Naive thymus-derived CD4-positive, alpha-beta T cell (primary cell): ENCODE data around the gene IL19. TPM values are rescaled to one million over a fixed set of nuclear protein-coding genes. Genes with fewer than 3 reads are reported as not detected.
A peak's percentile ranks its signal among the peaks of the same experiment; 100 is the strongest.

ENCODE experiments used
- ATAC-seq: fragments of 150-1000 bp; cut with Tn5 transposase; 2 replicates; pipeline ENCODE4 v1.10.0; 2021; ENCODE audit warnings: mild to moderate bottlenecking, moderate library complexity
- CTCF ChIA-PET: fragments of 350-600 bp; sonication (Branson Sonifier 250); formaldehyde crosslinking; loops from one replicate; lab custom pipeline; 2021; ENCODE audit warnings: antibody characterized with exemption; lab: Charles Lee
- POLR2A ChIA-PET: fragments of 350-600 bp; sonication (Branson Sonifier 250); formaldehyde crosslinking; loops from one replicate; lab custom pipeline; 2021; ENCODE audit warnings: antibody characterized with exemption, inconsistent platforms; lab: Charles Lee
- DNase-seq, 9 donors: peaks; one replicate each; pipeline versions ENCODE4 v3.0.0 to v3.0.0-alpha.2; 2020 to 2022; ENCODE audit warnings: mixed read lengths in 1 of 9
- H3K27ac ChIP-seq: one replicate; pipeline ENCODE4 v1.7.0; 2013; ENCODE audit warnings: mild to moderate bottlenecking, low read depth, low read length, moderate library complexity
- H3K27me3 ChIP-seq, 2 donors: one replicate each; pipeline ENCODE4 v1.7.0; 2013; ENCODE audit warnings: low read length in 2 of 2, mild to moderate bottlenecking in 2 of 2, moderate library complexity in 2 of 2; ENCODE audit not compliant: control insufficient read depth in 2 of 2, insufficient read depth in 2 of 2
- H3K36me3 ChIP-seq, 3 experiments: 1 replicate in 2 of 3; 2 replicates in 1 of 3; pipeline ENCODE4 v1.7.0; 2013; ENCODE audit warnings: low read length in 3 of 3, mild to moderate bottlenecking in 3 of 3, moderate library complexity in 1 of 3; ENCODE audit not compliant: insufficient read depth in 3 of 3, control insufficient read depth in 2 of 3
- H3K4me1 ChIP-seq, 2 donors: one replicate each; pipeline ENCODE4 v1.7.0; 2013; ENCODE audit warnings: low read length in 2 of 2, mild to moderate bottlenecking in 2 of 2, moderate library complexity in 1 of 2; ENCODE audit not compliant: control insufficient read depth in 2 of 2, insufficient read depth in 2 of 2
- H3K4me3 ChIP-seq: 2 replicates; pipeline ENCODE4 v1.7.0; 2013; ENCODE audit warnings: mild to moderate bottlenecking, low read length
- H3K9me3 ChIP-seq, 3 experiments: 1 replicate in 2 of 3; 2 replicates in 1 of 3; pipeline ENCODE4 v1.7.0; 2013; ENCODE audit warnings: low read length in 3 of 3; ENCODE audit not compliant: control insufficient read depth in 2 of 3
- H3K27ac Mint-ChIP-seq, 9 donors: one replicate each; pipeline ENCODE4 v1.8.0; 2020 to 2022; ENCODE audit warnings: mixed read lengths in 9 of 9, mild to moderate bottlenecking in 8 of 9, moderate library complexity in 5 of 9, inconsistent platforms in 2 of 9
- H3K27me3 Mint-ChIP-seq, 5 donors: one replicate each; pipeline ENCODE4 v1.8.0; 2021 to 2022; ENCODE audit warnings: mixed read lengths in 5 of 5, mild to moderate bottlenecking in 1 of 5
- H3K36me3 Mint-ChIP-seq, 5 donors: one replicate each; pipeline ENCODE4 v1.8.0; 2020 to 2022; ENCODE audit warnings: mixed read lengths in 5 of 5, mild to moderate bottlenecking in 3 of 5, inconsistent platforms in 1 of 5
- H3K4me1 Mint-ChIP-seq, 7 donors: one replicate each; pipeline ENCODE4 v1.8.0; 2020 to 2022; ENCODE audit warnings: mixed read lengths in 7 of 7, mild to moderate bottlenecking in 3 of 7, inconsistent platforms in 1 of 7
- H3K4me3 Mint-ChIP-seq, 10 donors: one replicate each; pipeline ENCODE4 v1.8.0; 2020 to 2022; ENCODE audit warnings: mild to moderate bottlenecking in 10 of 10, mixed read lengths in 10 of 10, moderate library complexity in 6 of 10, inconsistent platforms in 2 of 10
- H3K9me3 Mint-ChIP-seq, 11 donors: one replicate each; pipeline ENCODE4 v1.8.0; 2020 to 2022; ENCODE audit warnings: mixed read lengths in 11 of 11, mild to moderate bottlenecking in 4 of 11, inconsistent platforms in 1 of 11, moderate library complexity in 1 of 11
- intact Hi-C, 2 donors: fragments of 100-400 bp; cut with micrococcal nuclease; formaldehyde crosslinking; loops; one replicate each; pipeline ENCODE4 v1.15.1; 2023
- polyA plus RNA-seq, 2 donors: library from polyadenylated mRNA; unstranded; fragments of 300-500 nt; fragmentation: Illumina TruSeq; gene quantifications; one replicate each; pipeline ENCODE4 v1.2.3, GENCODE V29; 2021
- total RNA-seq, 6 experiments: library from RNA in 5 of 6; stranded (reverse) in 5 of 6; gene quantifications; 1 replicate in 5 of 6; 2 replicates in 1 of 6; pipeline ENCODE4 v1.2.3 and lab custom pipeline; 2021 to 2026

Gene IL19
- total and polyA plus RNA-seq, 7 experiments from 2014 or later: not detected

DNA sequence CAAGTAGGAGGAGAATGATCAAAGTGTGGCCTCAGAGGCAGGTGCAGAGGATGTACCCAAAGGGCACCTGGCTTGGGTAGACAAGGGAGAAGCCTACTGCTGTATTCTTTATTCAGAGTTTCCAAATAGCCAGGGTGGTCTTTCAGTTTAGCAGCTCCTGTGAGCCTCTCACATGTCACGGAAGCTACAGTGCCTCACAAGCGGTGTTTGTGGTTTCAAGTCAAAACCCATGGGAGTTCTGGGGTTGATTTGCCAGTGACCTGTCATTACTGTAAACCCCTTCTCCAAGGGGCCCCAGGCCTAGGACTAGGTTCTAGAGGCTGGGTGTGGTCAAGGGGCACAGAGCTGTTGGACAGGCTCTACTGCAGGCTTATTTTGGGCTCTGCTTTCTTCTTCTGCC is 11.9 kb downstream of the IL19 start:
- Histone ChIP-seq H3K36me3 (no peaks in the 10 kb centered on the region), H3K27me3 (no peaks in the 10 kb centered on the region), H3K4me3 (no peak overlapping the region), H3K9me3 (no peaks in the 10 kb centered on the region), H3K4me1 (peaks cover 39 to 52% of the 10 kb centered on the region in 2 donors), H3K27ac (no peak overlapping the region)
- ATAC-seq (no peak), DNase-seq (no peak)
- peak overlapping the region in 5 of 10 donors; percentile 1 to 32 (median 3) for H3K4me3 Mint-ChIP-seq
- peaks cover 0 to 17% (median 0%) of the 10 kb centered on the region in 5 donors for H3K36me3 Mint-ChIP-seq
- no peaks in the 10 kb centered on the region for H3K9me3 Mint-ChIP-seq
- ChIA-PET POLR2A (interaction anchor here (1.0 to 7.9 kb wide), 3 partner anchors 13 to 127 kb away, joined by 5 to 103 read pairs (median 7); partner anchors contain the start of genes IL10 and IL19), CTCF (interaction anchor here (1.4 kb wide), 1 partner anchor 27 kb away, joined by 3 read pairs; no protein-coding TSS in a partner anchor)
- H3K27me3 Mint-ChIP-seq: peaks cover 0 to 32% (median 0%) of the 10 kb centered on the region in 5 donors
- H3K27ac Mint-ChIP-seq: peak overlapping the region in 4 of 9 donors; percentile 2 to 71 (median 47)
- intact Hi-C loops: no loop called here
- peaks cover 33 to 55% (median 53%) of the 10 kb centered on the region in 7 donors for H3K4me1 Mint-ChIP-seq

DNA sequence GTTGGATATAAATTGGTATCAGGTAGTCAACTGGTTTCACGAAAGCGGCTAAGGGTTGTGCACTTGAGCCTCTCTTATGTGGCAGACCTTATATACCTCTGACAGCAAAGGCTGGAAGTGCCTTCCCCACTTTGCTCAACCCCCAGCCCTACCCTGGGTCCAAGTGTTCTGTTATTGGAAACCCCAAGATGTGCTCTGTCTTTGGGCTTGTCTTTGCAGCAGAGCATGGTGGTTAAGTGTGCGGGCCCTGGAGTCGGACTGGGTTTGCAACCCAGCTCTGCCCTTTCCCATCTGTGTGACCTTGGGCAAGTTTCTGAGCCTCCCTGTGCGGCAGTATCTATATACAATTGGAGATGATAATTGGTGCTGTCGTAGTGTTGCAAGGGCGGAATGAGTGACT is 12.9 kb downstream of the IL19 start:
- Mint-ChIP-seq H3K4me1 (peaks cover 40 to 64% (median 62%) of the 10 kb centered on the region in 7 donors), H3K4me3 (no peak overlapping the region), H3K27me3 (peaks cover 0 to 33% (median 0%) of the 10 kb centered on the region in 5 donors), H3K27ac (peak overlapping the region in 5 of 9 donors; percentile 63 to 91 (median 79)), H3K36me3 (peaks cover 0 to 17% (median 0%) of the 10 kb centered on the region in 5 donors), H3K9me3 (no peaks in the 10 kb centered on the region)
- no peak for DNase-seq
- no peaks in the 10 kb centered on the region for H3K36me3 ChIP-seq
- no peak overlapping the region for H3K4me3 ChIP-seq
- ChIA-PET CTCF (interaction anchor here (1.1 to 1.4 kb wide), 3 partner anchors 26 to 152 kb away, joined by 3 read pairs; no protein-coding TSS in a partner anchor), POLR2A (interaction anchor here (0.7 to 7.9 kb wide), 5 partner anchors 12 to 25 kb away, joined by 4 to 103 read pairs (median 5); partner anchors contain the start of genes IL10 and IL19)
- no peak overlapping the region for H3K27ac ChIP-seq
- no peaks in the 10 kb centered on the region for H3K9me3 ChIP-seq
- no peak for ATAC-seq
- H3K27me3 ChIP-seq: no peaks in the 10 kb centered on the region
- H3K4me1 ChIP-seq: peaks cover 44 to 52% of the 10 kb centered on the region in 2 donors
- intact Hi-C loops: loop anchor here in 1 of 2 donors (1.0 kb wide), 1 partner anchor 8 kb away; no protein-coding TSS in a partner anchor

DNA sequence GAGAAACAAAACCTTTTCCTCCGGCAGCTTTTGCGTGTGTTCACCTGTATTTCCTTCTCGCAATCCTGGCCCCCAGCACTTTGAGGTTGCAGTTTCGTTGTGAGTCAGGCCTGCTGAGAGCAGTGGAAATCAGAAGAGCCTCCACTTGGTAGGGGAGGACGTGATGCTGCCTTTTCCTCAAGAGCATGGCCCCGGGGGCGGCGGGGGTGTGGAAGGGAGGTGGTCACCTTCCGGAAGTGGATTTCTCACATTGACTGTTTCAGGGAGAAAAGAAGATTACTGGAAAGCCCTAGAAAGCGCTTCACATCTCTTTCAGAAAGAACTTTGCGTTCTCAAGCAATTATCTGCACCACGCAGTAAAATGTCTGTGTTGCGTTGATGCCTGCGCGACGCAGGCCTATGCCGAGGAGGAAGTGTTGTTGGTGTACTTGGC is 13.9 kb downstream of the IL19 start:
- H3K9me3 ChIP-seq: no peaks in the 10 kb centered on the region
- ChIA-PET CTCF (interaction anchor here (1.2 to 2.1 kb wide), 2 partner anchors 19 to 58 kb away, joined by 3 to 4 read pairs; no protein-coding TSS in a partner anchor), POLR2A (interaction anchor here (0.6 to 7.9 kb wide), 7 partner anchors 11 to 138 kb away, joined by 3 to 103 read pairs (median 4); partner anchors contain the start of genes FCMR, IL10 and IL19)
- Mint-ChIP-seq H3K27ac (peak overlapping the region; percentile 77 to 95 (median 90)), H3K9me3 (no peaks in the 10 kb centered on the region), H3K4me3 (peak overlapping the region in 9 of 10 donors; percentile 63 to 84 (median 70)), H3K36me3 (peaks cover 0 to 17% (median 0%) of the 10 kb centered on the region in 5 donors), H3K4me1 (peaks cover 40 to 67% (median 62%) of the 10 kb centered on the region in 7 donors), H3K27me3 (peaks cover 0 to 42% (median 0%) of the 10 kb centered on the region in 5 donors)
- H3K4me1 ChIP-seq: peaks cover 44 to 52% of the 10 kb centered on the region in 2 donors
- H3K4me3 ChIP-seq: no peak overlapping the region
- H3K36me3 ChIP-seq: no peaks in the 10 kb centered on the region
- peak overlapping the region; percentile 24 for H3K27ac ChIP-seq
- H3K27me3 ChIP-seq: no peaks in the 10 kb centered on the region
- ATAC-seq (peak; percentile 87), DNase-seq (peak in 8 of 9 donors; percentile 34 to 90 (median 62))
- intact Hi-C loops: loop anchor here (1.0 kb wide), 8 partner anchors 13 to 50 kb away; no protein-coding TSS in a partner anchor

GRCh38 chr1:206785182-206785765 is 14.7 kb downstream of the IL19 start:
- no peak for ATAC-seq
- no peak overlapping the region for H3K4me3 ChIP-seq
- no peak overlapping the region for H3K27ac ChIP-seq
- peak overlapping the region in 6 of 9 donors; percentile 23 to 91 (median 60) for H3K27ac Mint-ChIP-seq
- no peaks in the 10 kb centered on the region for H3K9me3 ChIP-seq
- no peaks in the 10 kb centered on the region for H3K9me3 Mint-ChIP-seq
- intact Hi-C loops: no loop called here
- H3K4me3 Mint-ChIP-seq: peak overlapping the region in 2 of 10 donors; percentile 8 to 84
- H3K27me3 Mint-ChIP-seq: peaks cover 0 to 49% (median 0%) of the 10 kb centered on the region in 5 donors
- H3K27me3 ChIP-seq: no peaks in the 10 kb centered on the region
- H3K4me1 ChIP-seq: peaks cover 44 to 52% of the 10 kb centered on the region in 2 donors
- CTCF ChIA-PET: interaction anchor here (0.7 to 2.1 kb wide), 4 partner anchors 10 to 18 kb away, joined by 3 to 4 read pairs (median 4); no protein-coding TSS in a partner anchor
- H3K36me3 Mint-ChIP-seq: peaks cover 0 to 17% (median 0%) of the 10 kb centered on the region in 5 donors
- DNase-seq: no peak
- H3K4me1 Mint-ChIP-seq: peaks cover 40 to 67% (median 66%) of the 10 kb centered on the region in 7 donors
- POLR2A ChIA-PET: interaction anchor here (0.8 to 7.9 kb wide), 5 partner anchors 9 to 30 kb away, joined by 3 to 103 read pairs (median 4); partner anchors contain the start of genes IL10 and IL19
- no peaks in the 10 kb centered on the region for H3K36me3 ChIP-seq

DNA sequence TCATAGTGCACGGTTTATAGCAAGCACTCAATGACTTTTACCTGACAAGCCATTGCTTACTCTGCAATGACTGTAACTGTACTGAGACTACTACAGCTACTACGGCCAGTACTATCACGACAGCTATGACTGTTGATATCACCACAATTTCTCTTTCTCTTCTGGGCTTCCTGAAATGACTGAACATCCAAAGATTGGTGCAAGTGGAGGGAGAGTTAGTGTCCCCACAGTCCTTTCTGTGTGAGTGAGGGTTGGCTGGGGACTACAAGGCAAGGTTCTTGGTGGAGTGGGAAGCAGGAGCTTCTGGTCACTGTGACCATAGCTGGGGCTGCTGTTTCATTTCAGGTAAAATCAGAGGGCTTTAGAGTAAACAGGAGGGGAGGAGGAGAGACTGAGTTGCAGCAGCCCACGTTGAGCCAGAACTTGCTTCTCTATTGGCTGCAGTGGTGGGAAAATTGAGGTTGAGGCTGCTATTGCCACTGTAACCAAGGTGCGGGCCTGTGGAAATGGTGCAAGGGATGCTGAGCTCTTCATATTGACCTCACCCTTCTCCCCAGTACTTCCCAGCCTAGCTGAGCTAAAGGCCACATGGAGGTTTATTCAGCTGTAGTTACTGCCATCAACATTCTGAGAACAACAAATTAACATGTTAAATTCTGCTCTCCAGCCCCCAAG is 15.8 kb downstream of the IL19 start:
- peaks cover 45 to 76% (median 74%) of the 10 kb centered on the region in 7 donors for H3K4me1 Mint-ChIP-seq
- intact Hi-C loops: no loop called here
- CTCF ChIA-PET: interaction anchor here (0.6 to 2.4 kb wide), 7 partner anchors 9 to 155 kb away, joined by 3 to 6 read pairs (median 3); no protein-coding TSS in a partner anchor

More for the DNA sequence above, 15.8 kb downstream of the IL19 start:
- H3K36me3 ChIP-seq: no peaks in the 10 kb centered on the region
- peak overlapping the region in 1 of 10 donors; percentile 10 for H3K4me3 Mint-ChIP-seq
- POLR2A ChIA-PET: interaction anchor here (0.8 to 7.9 kb wide), 7 partner anchors 8 to 31 kb away, joined by 3 to 103 read pairs (median 4); partner anchors contain the start of genes IL10 and IL19
- H3K9me3 Mint-ChIP-seq: no peaks in the 10 kb centered on the region
- no peak for ATAC-seq
- DNase-seq: no peak
- H3K4me3 ChIP-seq: no peak overlapping the region
- H3K9me3 ChIP-seq: no peaks in the 10 kb centered on the region
- H3K27me3 ChIP-seq: no peaks in the 10 kb centered on the region
- peak overlapping the region in 4 of 9 donors; percentile 29 to 66 (median 41) for H3K27ac Mint-ChIP-seq
- peaks cover 0 to 17% (median 0%) of the 10 kb centered on the region in 5 donors for H3K36me3 Mint-ChIP-seq
- H3K4me1 ChIP-seq: peaks cover 47 to 58% of the 10 kb centered on the region in 2 donors
- H3K27me3 Mint-ChIP-seq: peaks cover 0 to 57% (median 0%) of the 10 kb centered on the region in 5 donors
- H3K27ac ChIP-seq: no peak overlapping the region
